Astrocyte (in vitro differentiated cells and primary cell): ENCODE data around the gene TENT5C. TPM values are rescaled to one million over a fixed set of nuclear protein-coding genes. Genes with fewer than 3 reads are reported as not detected.

ENCODE experiments used
- DNase-seq: peaks from one replicate; pipeline ENCODE4 v3.0.0-alpha.2; 2010; ENCODE audit warnings: low read depth
- FAIRE-seq: peaks from 2 replicates; lab custom pipeline; 2011; peaks lifted over from hg19 to GRCh38; lab: Jason Lieb, UNC
- H2AFZ ChIP-seq: 2 replicates; pipeline ENCODE4 v1.6.0; 2012; ENCODE audit warnings: low read depth, low read length, inconsistent platforms
- H3K27ac ChIP-seq: 2 replicates; pipeline ENCODE4 v1.5.1; 2011; ENCODE audit warnings: low read depth, low read length, inconsistent platforms
- H3K27me3 ChIP-seq: 2 replicates; pipeline ENCODE4 v1.6.0; 2011; ENCODE audit warnings: low read length, inconsistent platforms; ENCODE audit not compliant: insufficient read depth
- H3K36me3 ChIP-seq: 2 replicates; pipeline ENCODE4 v1.5.1; 2011; ENCODE audit warnings: low read length, inconsistent platforms; ENCODE audit not compliant: insufficient read depth
- H3K4me1 ChIP-seq: 2 replicates; pipeline ENCODE4 v1.5.1; 2011; ENCODE audit warnings: low read length, inconsistent platforms; ENCODE audit not compliant: insufficient read depth
- H3K4me2 ChIP-seq: 2 replicates; pipeline ENCODE4 v1.6.0; 2012; ENCODE audit warnings: low read length, inconsistent platforms
- H3K4me3 ChIP-seq: 2 replicates; pipeline ENCODE4 v1.5.1; 2011; ENCODE audit warnings: low read depth, mild to moderate bottlenecking, low read length, inconsistent platforms; ENCODE audit not compliant: insufficient read depth
- H3K79me2 ChIP-seq: 2 replicates; pipeline ENCODE4 v1.6.0; 2012; ENCODE audit warnings: mild to moderate bottlenecking, low read length, inconsistent platforms; ENCODE audit not compliant: insufficient read depth
- H3K9ac ChIP-seq: 2 replicates; pipeline ENCODE4 v1.6.0; 2012; ENCODE audit warnings: mild to moderate bottlenecking, low read length, inconsistent platforms
- H3K9me3 ChIP-seq: 2 replicates; pipeline ENCODE4 v1.5.1; 2012; ENCODE audit warnings: low read depth, mild to moderate bottlenecking, low read length, inconsistent platforms; ENCODE audit not compliant: insufficient read depth
- H4K20me1 ChIP-seq: 2 replicates; pipeline ENCODE4 v1.6.0; 2012; ENCODE audit warnings: low read length, inconsistent platforms; ENCODE audit not compliant: insufficient read depth
- H3K27ac Mint-ChIP-seq: one replicate; pipeline ENCODE4 v1.8.0; 2021; ENCODE audit warnings: mild to moderate bottlenecking, mixed read lengths; ENCODE audit not compliant: unreplicated experiment
- H3K27me3 Mint-ChIP-seq: one replicate; pipeline ENCODE4 v1.8.0; 2021; ENCODE audit warnings: low read depth, mixed read lengths; ENCODE audit not compliant: unreplicated experiment
- H3K36me3 Mint-ChIP-seq: one replicate; pipeline ENCODE4 v1.8.0; 2021; ENCODE audit warnings: low read depth, mixed read lengths; ENCODE audit not compliant: unreplicated experiment
- H3K4me1 Mint-ChIP-seq: one replicate; pipeline ENCODE4 v1.8.0; 2021; ENCODE audit warnings: low read depth, mixed read lengths; ENCODE audit not compliant: unreplicated experiment
- H3K4me3 Mint-ChIP-seq: one replicate; pipeline ENCODE4 v1.8.0; 2021; ENCODE audit warnings: mild to moderate bottlenecking, moderate library complexity, mixed read lengths; ENCODE audit not compliant: unreplicated experiment
- H3K9me3 Mint-ChIP-seq: one replicate; pipeline ENCODE4 v1.8.0; 2021; ENCODE audit warnings: mild to moderate bottlenecking, mixed read lengths; ENCODE audit not compliant: unreplicated experiment
- EZH2 ChIP-seq: IDR thresholded peaks from 2 replicates; pipeline ENCODE4 v1.6.1; 2012; ENCODE audit warnings: mild to moderate bottlenecking, low read length, inconsistent platforms; ENCODE audit not compliant: insufficient read depth
- total RNA-seq: library from RNA; stranded (reverse); gene quantifications from 2 replicates; pipeline ENCODE4 v1.2.1, GENCODE V29; 2021
- TF ChIP-seq, protein P1 (sequence below): IDR thresholded peaks from 2 replicates; pipeline ENCODE4 v1.5.1; 2011; ENCODE audit warnings: low read depth, mild to moderate bottlenecking, inconsistent platforms, low read length, moderate library complexity; ENCODE audit not compliant: insufficient read depth

TENT5C gene
- total RNA-seq, 1 donor from 2014 or later = 0.77 TPM

DNA sequence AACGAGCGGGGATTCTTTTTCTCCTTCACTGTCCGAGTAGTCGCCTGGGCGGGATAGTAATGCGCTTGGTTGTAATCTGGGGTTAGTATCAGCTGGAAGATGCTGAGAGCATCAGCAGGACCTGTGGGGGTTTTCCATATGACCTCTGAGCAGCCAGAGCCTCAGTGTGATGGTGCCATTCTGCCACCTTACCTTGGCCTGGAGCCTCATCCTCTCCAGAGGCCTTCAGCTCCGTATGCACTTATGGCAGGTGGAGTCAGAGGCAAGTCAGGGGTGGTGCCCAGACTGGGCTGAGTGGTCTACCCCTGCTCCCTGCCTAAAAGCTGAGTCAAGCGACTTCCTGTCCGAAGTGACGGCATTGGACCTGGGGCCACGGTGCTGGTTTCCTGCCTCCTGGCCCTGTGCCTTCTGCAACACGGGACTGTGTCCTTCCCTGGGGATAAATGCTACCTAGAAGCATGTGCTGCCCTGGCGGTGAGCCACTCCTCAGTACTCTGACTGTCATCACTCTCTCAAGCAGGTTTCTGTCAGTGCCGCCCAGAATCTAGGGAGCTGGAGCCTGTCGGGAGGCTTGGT lies 24.7 kb downstream of the TENT5C start:
- H4K20me1 ChIP-seq = no peaks in the 10 kb centered on the region
- Mint-ChIP-seq H3K4me3 (no peak overlapping the region), H3K36me3 (peaks cover 2% of the 10 kb centered on the region), H3K4me1 (peaks cover 5% of the 10 kb centered on the region), H3K27me3 (peaks cover 56% of the 10 kb centered on the region), H3K9me3 (no peaks in the 10 kb centered on the region), H3K27ac (no peak overlapping the region)
- no peak overlapping the region for H3K4me2 ChIP-seq
- H2AFZ ChIP-seq = no peak overlapping the region
- no peaks in the 10 kb centered on the region for H3K79me2 ChIP-seq
- H3K9me3 ChIP-seq = no peaks in the 10 kb centered on the region
- peaks cover 11% of the 10 kb centered on the region for H3K27me3 ChIP-seq
- no peaks in the 10 kb centered on the region for H3K36me3 ChIP-seq
- TF ChIP-seq, protein P1, sequence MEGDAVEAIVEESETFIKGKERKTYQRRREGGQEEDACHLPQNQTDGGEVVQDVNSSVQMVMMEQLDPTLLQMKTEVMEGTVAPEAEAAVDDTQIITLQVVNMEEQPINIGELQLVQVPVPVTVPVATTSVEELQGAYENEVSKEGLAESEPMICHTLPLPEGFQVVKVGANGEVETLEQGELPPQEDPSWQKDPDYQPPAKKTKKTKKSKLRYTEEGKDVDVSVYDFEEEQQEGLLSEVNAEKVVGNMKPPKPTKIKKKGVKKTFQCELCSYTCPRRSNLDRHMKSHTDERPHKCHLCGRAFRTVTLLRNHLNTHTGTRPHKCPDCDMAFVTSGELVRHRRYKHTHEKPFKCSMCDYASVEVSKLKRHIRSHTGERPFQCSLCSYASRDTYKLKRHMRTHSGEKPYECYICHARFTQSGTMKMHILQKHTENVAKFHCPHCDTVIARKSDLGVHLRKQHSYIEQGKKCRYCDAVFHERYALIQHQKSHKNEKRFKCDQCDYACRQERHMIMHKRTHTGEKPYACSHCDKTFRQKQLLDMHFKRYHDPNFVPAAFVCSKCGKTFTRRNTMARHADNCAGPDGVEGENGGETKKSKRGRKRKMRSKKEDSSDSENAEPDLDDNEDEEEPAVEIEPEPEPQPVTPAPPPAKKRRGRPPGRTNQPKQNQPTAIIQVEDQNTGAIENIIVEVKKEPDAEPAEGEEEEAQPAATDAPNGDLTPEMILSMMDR = no peak
- no peak for TF ChIP-seq EZH2
- no peaks in the 10 kb centered on the region for H3K4me1 ChIP-seq
- no peak overlapping the region for H3K9ac ChIP-seq
- DNase-seq (no peak), FAIRE-seq (no peak)
- H3K4me3 ChIP-seq = no peak overlapping the region
- no peak overlapping the region for H3K27ac ChIP-seq

GRCh38 chr1:117631359-117632160 lies 25.7 kb downstream of the TENT5C start:
- peaks cover 11% of the 10 kb centered on the region for H3K27me3 ChIP-seq
- no peak overlapping the region for H3K4me2 ChIP-seq
- H3K27ac Mint-ChIP-seq = no peak overlapping the region
- no peaks in the 10 kb centered on the region for H3K4me1 ChIP-seq
- FAIRE-seq = no peak
- no peaks in the 10 kb centered on the region for H3K9me3 ChIP-seq
- no peaks in the 10 kb centered on the region for H3K36me3 ChIP-seq
- TF ChIP-seq, protein P1 = no peak
- TF ChIP-seq EZH2 = no peak
- H3K36me3 Mint-ChIP-seq = peaks cover 2% of the 10 kb centered on the region
- H3K27ac ChIP-seq = no peak overlapping the region
- no peak overlapping the region for H2AFZ ChIP-seq
- no peak for DNase-seq
- peaks cover 58% of the 10 kb centered on the region for H3K27me3 Mint-ChIP-seq
- H3K4me1 Mint-ChIP-seq = peaks cover 5% of the 10 kb centered on the region
- H3K4me3 Mint-ChIP-seq = no peak overlapping the region
- no peak overlapping the region for H3K4me3 ChIP-seq
- no peaks in the 10 kb centered on the region for H3K9me3 Mint-ChIP-seq
- no peaks in the 10 kb centered on the region for H3K79me2 ChIP-seq
- no peak overlapping the region for H3K9ac ChIP-seq
- no peaks in the 10 kb centered on the region for H4K20me1 ChIP-seq
